ENCODE data around the gene DROSHA.
A peak's percentile ranks its signal among the peaks of the same experiment; 100 is the strongest.
"Not testable (repeated sequence)": the region's sequence is repeated elsewhere in the genome, so short reads cannot be mapped to it uniquely, and the experiment has no call there.

DROSHA gene

DNA sequence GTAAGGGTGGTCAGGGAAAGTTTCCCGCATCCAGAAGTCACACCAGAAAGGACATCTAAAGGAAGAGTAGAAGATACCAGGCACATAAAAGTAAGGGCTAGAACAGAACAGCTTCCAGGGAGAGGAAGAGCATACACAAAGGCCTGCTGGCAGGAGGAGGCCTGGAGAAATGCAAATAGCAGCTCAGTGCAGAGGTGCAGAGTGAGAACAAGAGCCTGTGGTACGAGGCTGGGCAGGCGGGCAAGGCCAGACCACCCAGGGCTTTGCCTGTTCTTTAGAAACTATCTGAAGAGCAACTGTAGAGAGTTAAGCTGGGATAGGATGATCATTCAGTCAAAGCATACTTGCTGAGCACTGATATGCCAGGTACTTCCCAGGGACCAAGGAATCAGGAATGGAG, 115.3 kb downstream of the DROSHA start:
- DNase-seq (ENCODE audit: low read depth), result no peak

DNA sequence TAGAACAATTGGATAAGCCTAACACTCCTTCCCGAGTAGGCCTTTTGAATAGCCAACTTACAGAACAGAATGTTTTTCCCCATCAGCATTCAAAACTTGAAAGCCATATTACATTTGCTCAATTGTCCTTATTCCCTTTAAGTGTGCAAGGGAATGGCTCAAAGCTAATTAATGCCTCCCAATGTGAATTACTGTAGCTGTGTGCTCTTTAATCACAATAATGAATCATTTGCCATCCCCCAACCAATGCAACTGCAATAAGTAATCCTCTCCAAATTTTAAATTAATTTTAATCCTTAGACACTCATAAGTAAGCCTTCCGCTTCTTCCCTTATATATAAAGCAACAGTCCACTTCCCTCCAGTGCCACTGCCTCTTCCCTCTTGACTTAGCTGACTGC, 115.9 kb downstream of the DROSHA start:
- DNase-seq (ENCODE audit: low read depth), result no peak

DNA sequence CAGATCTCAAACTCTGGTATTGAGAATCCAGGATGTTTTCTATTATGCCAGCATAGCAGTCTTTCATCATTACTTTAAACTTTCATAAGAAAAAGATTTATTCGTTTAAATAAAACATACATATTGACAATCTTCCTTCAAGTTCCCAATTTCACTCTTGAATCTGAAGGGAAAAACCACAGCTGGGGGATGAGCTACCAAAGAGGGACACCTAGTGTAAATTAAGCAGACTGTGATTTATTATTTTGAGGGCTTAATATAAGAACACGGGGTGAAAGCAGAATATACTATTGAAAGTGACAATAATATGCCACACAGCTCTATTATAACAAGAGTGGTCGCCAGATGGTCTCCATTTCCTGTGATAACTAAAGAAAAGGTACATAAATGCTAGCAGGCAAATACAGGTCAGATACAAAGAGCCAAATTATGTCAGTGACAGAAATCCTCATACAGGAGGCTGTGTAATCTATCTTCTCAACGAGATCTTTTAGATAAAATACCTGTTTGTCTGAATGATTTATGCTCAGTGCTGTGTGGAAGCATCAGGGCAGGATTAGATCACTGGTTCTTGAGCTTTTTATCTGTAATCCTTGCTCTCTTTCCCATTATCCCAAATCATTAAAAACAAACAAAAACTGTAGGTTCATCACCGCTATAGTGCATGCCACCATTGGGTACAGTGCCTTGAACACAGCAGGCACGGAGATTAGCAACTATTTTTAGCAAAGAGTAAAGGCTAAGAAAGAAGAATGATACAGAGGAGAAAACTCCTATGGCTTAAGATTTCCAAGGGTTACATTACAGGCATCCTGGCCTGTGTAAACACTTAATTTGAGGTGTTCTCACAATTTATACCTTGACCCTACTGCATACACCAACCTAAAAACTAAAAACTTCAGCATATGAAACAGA, 116.6 kb downstream of the DROSHA start:
- DNase-seq (ENCODE audit: low read depth), result no peak

DNA sequence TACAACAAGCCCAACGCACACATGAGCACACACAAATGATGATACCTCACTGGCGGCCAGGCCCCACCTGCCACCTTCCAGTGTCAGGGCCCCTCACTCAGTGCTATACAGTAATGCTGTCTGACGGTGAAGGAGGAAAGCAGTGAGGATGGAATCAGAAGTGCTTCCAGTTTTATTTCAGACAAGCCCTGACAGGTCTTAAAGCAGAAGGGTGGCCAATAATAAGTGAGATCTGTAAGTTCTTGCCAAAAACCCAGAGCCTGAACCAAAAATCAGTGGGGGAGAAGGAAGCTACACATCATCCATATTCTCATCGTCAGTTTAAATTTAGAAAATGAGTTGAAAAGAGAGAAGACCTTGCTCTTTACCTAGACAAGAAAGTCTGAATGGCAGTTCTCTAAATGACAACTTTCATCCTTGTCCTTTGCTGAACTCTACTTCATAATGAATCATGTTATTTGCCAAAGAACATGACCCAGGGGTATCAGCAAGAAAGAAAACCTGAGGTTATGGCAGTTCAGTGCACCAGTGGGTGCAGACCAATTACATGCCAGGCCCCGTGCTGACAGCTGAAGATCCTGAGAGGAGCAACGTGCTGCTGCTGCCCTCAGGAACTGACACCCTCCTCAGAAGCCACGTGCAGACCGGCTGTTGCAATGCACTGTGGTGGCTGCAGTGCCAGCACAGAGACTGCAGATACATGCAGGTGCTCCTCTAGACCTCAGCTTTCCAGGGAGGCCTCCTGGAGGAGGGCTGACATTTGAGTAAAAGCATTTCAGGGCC, 118.7 kb downstream of the DROSHA start:
- DNase-seq (ENCODE audit: low read depth), result no peak

DNA sequence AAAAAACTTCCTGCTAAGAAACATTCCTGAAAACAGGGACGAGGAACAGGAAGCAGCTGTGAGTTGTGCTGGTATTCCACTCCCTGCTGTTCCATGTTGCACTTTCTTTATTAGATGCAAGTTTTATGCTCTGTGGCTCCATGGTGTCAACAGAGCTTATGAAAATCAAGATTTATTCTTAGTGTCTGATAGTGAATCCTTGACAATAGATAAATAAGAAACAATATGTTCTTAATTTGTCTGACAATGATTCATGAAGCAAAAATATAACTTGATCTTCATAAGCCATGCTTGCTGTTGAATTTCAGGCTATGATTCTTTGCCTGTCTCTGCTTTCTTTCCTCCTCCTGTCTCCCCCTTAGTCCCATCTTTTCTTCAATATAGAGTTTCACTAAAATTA, 119.6 kb downstream of the DROSHA start:
- no peak for DNase-seq (ENCODE audit: low read depth)

DNA sequence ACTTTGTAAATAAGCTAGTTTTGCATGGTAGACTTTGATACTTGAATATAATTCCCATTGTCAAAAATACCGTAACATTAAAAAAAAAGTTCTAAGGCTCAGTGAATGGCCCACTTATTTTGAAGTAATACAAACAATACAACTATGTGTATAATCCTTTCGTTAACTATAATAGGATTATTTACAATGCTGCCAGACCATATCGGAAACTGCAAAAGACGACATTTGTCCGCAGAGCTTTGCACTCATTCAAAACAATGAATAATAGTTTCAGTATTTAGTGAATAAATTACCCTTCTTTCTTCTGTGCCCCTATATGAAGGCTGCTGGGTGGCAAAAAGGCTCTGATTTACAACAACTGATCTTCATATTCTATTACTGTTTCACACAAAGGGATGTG, 121.8 kb downstream of the DROSHA start:
- DNase-seq (ENCODE audit: low read depth), result no peak

DNA sequence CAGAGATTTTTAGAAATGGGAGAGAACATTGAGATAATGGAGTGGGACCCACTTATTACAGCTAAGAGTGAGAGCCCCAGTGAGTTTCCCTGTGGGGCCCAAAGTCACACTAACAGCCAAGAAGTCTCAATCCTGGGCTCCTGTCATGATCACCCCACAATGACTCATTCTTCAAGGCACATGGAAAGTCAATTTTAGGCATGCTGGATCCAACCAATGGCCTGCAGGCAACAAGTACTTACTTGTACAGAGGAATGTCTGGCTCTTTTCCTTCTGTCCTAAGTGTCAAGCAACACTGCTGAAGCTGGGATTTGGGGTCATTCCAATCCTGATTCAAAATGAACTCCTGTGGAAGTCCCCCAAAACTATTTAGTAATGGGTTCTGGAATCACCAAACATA, 123.1 kb downstream of the DROSHA start:
- DNase-seq (ENCODE audit: low read depth), result peak; percentile 88

DNA sequence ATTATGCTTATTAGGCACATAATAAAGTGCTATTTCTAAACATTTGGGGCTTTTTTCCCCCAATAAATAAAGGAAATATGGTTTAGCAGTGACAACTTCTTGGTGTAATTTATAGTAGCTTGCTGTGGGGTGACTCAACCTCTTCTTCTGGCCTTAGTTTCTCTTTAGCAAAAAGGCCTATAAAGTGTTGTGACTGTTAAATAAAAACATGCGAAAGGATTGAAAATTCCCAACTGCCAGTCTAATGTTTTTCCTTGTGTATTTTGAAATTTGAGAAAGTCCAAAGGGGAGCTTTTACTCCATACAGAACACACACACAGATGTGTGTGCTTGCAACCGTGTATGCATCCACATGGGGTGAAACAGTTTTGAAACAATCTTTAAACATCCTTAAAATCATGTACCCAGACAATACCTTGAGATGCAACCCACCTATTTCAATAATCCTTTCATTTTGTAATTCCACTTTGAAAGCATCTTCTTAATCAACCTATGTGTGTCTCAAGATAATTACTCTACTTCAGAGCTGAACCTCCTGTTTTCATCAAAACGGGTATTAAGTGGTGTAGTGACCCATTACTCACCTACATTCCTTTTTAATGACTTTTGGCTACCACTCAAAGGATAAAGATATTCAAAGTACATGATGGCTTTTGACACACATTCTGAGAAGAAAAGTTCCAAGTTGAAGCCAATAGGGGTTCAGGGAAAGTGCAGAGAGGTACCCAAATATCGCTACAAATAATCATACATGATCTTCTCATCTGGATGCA, 123.8 kb downstream of the DROSHA start:
- DNase-seq (ENCODE audit: low read depth), result peak; percentile 58

DNA sequence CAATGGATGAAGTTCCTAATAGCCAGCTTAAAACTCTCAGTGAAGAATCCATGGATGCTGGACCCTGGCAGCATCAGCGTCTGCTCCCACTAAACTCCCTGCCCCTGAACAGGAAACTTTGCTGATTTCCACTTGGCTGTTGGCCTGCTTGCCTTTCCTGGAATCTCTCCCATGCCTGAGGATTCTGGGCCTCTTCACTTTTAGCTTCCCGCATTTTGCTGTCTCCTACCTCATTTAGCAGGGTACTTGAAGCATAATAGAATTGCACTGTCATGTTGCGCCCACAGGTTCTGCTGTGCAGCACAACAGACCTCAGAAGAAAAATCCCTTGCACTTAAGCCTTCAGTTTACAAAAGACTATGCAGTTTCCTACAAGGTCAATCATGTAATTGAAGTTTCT, 127.6 kb downstream of the DROSHA start:
- no peak for DNase-seq (ENCODE audit: low read depth)

DNA sequence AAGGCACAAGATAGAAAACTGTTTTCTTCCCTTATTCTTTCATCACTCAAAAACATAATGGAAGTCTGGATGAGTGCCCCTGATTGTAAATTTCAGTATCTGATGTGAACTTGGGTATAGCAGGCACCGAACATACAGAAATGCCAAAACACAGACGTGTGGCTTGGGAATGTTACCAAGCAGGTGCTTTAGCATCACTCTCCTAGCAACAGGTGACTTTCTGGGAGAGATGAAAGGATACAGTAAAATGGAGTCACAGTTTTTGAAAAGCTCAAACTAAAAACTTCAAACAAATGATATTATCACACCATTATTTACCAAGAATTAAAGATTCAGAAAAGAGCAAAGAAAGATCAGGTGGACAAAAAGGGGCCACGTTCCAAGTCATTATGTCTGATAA, 130.2 kb downstream of the DROSHA start:
- DNase-seq (ENCODE audit: low read depth), result no peak

DNA sequence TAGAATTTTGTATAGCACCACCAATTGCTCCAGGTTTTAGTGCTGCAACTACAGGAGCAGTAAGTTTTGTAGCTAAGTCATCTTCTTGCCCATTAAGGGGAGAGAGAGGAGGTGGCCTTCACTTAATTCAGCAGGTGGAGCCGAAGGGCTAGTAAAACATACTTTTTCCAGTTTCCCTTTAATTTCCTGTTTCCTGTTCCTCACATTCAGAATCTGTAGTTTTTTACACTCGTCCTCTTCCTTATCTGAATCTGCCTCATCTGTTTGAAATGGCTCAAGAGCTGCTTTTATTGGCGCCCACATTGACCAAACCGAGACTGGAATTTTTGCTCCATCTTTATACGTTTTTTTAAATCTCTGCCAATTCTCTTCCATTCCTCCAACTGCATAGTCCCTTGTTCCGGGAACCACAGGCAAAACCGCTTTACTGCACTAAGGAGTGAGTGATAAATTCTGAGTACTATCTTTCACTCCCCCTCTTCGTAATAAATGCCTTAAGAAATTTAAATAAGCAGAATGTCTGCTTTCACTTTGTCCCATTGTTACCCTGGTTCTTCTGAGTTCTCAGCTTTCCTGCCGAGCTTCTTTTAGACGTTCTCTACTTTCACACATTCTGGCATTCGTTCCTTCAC, 133.9 kb downstream of the DROSHA start:
- DNase-seq (ENCODE audit: low read depth), result no peak

DNA sequence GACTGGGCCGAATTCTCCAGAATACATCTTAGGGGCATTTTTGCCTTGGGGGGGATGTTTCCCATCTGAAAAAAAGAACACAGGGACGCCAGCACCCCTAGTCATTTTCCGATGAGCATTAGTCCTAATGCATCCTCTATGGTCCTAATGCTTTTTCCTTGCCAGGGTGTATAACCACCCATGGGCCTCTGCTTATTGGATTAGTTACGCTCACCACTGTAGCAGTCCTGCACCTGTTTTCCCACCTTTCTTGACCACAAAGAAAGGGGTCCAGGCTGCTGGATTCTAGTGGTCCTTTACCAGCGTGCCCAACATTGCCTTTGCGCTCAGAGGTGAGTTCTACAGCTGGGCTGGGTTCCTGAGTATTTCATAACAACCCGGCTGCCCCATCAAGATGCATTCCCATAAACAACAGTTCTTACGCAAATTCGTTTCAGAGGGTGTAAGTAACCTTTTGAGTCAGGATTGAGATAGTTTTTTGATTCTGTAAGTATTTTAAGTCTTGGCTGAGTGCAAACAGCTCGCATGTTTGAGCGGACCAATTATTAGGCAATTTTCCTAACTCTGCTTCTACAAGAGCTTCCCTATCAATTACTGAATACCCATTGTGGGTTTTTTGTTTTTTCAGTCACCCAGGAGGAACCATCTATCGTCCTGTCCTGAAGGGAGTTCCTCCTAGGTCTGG, 135.1 kb downstream of the DROSHA start:
- no peak for DNase-seq (ENCODE audit: low read depth)

DNA sequence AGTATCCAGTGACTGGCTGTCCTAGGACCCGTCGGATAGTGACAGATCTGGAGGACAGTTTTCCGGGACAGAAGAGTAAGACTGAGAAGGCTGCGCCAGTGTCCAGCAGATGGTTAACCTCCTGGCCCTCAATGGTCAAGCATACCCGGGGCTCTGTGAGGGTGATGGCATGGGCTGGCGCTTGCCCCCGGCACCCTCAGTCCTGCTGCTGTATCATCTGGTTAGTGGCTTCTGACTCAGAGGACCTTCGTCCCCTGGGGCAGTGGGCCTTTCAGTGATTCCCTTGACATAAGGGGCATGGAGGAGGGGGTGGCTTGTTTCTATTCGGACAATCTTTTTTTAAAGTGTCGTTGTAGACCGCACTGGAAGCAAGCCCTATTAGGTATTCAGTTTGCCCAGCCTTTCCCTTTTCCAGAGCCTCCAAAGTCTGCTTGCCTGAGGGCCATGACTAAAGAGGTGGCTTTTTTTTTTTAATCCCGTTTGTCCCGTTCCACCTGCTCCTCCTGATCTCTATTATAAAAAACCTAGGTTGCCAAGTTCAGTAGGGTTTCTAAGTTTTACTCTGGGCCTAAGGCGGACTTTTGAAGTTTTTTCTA, 136.3 kb downstream of the DROSHA start:
- not testable (repeated sequence) for DNase-seq (ENCODE audit: low read depth)

DNA sequence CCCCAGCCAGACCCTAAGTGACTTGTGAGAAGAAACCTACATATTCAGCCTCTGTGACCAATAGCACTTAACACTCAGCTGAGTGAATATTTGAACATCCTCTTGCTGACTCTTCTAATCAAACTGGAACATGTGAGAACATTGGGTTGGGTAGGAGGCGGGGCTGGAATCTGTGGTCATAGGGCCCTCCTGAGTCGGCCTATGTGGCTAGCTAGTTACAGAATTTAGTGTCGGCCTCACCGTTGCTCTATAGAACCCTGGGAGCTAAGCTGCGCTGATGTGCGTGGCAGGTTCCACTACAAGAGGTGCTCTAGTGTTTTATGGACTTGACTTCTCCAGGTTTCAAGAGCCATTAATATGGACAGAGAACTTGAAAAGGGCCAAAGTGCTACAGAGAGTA, 138.8 kb downstream of the DROSHA start:
- DNase-seq (ENCODE audit: low read depth), result no peak

DNA sequence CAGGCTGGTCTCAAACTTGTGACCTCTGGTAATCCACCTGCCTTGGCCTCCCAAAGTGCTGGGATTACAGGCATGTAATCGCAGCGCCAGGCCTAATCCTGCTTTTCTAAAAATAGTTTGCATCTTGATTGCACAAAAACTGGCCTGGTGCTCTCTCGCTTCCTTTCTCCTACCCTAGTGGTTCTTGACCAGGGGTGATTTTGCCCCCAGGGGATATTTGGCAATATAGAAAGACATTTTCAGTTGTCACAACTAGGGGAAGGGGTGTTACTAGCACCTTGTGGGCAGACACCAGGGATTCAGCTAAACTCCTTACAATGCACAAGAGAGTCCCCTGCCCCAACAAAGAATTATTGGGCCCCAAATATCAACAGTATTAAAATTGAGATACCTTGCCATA, 139.8 kb downstream of the DROSHA start:
- DNase-seq (ENCODE audit: low read depth), result no peak

DNA sequence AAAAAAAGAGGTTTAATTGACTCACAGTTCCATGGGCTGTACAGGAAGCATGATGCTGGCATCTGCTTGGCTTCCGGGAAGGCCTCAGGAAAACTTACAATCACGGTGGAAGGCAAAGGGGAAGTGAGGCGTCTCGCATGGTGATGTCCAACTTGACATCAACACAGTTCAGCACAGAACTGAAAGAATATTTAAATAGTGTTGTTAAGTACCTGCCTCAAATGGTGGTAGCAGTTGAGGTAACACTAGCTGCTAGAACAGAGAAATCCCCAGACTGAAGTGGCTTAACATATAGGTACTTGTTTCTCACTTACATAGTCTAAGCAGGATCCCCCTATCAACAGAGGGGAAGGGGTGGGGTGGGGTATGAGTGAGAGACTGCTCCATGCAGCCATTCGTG, 141.6 kb downstream of the DROSHA start:
- DNase-seq (ENCODE audit: low read depth), result no peak

DNA sequence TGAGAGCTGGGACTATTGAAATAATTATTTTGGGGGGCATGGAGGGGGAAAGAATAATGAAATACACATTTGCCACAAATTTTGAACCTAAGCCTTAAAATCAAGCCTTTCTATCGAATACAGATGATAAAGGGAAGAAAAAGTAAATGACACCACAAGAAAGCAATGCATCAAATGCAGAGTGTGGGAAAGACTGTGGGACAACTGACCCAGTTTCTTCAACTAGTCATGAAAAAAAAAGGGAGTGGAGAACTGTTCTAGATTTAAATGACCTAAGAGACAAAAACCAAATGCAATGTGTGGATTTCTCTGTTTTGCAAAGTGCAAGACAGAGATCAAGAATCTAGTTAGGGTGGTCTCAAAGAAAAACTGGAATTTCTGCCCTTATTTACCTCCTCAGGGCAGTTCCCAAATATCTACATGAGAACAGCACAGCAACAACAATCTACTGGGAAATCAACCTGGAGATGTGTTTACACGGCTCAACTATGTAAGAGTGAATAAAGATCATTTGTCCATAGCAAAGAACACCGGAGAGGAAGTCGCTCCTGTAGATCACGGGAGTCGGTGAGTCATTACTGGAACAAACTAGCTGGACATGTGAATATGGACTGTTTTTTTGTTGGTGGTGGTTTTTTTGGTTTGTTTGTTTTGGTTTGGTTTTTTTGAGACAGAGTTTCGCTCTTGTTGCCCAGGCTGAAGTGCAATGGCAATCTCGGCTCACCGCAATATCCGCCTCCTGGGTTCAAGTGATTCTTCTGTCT, 145.9 kb downstream of the DROSHA start:
- DNase-seq (ENCODE audit: low read depth), result no peak

DNA sequence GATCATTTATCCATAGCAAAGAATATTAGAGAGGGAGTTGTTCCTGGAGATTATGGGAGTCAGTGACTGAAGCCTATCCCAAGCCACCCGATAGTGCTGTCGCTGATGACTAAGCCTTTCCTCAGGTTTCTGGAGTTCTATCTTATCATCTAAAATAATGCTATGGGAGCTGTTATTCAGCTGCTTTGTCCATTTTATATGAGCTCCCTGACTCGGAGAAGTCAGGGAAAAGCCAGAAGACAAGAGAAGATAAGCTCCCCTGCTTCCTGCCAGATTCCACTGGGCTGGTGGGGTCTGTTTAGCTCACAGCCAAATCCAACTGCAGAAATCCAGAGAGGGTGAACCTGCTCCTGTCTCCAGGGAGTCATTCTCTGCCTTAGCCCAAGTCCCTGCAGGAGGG, 148.2 kb downstream of the DROSHA start:
- no peak for DNase-seq (ENCODE audit: low read depth)

DNA sequence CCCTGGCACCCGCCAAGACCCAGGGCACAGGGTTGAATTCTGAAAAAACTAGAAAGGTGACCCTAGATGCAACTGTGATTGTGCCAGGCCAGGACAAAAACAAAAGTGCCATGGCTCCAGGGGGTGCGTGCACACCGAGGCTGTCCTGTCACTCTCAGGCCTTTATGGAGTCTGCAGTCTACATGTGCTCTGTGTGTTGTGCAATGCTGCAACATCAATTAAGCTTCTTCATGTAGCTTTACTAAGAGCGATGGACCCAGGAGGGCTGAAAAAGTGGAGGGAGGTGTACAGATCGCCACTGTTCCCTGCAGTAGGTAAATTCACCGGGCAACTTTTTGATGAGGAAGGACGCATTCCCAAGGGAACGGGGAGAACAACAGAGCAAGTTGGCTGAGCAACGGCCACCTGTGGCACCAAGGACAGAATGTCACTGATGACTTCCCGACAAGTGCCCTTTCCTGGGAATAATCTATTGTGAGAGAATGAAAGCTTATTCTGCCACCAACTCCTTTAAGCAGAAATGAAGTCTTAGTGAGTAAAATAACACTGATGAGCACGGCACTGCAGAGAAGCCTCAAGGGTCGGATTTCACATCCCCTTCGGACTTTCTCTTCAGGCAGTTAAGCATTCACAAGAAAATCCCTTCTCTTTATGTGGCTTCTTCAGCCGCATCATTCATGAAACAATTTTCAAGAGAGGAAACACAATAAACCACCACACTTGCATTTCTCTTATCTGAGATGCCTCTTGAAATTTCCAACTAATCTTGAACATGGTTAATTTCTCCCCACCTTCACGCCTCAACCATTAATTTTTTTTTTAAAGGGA, 149.6 kb downstream of the DROSHA start:
- no peak for DNase-seq (ENCODE audit: low read depth)
